A673 (cell line): Measurements from ENCODE around the gene TMEM72. TPM values are rescaled to one million over a fixed set of nuclear protein-coding genes. Genes with fewer than 3 reads are reported as not detected.

ENCODE experiments used
- BruUV-seq: library from RNA; stranded (reverse); fragments of 400-500 nt; replicated peaks from 2 replicates; lab custom pipeline; 2021; lab: Mats Ljungman, UMichigan
- CTCF ChIA-PET: fragments of 300-600 bp; sonication (Branson Sonifier 250); formaldehyde crosslinking; loops from one replicate; lab custom pipeline; 2022; ENCODE audit warnings: antibody characterized with exemption; lab: Charles Lee
- POLR2A ChIA-PET: fragments of 300-600 bp; sonication (Branson Sonifier 250); formaldehyde crosslinking; loops from one replicate; lab custom pipeline; 2022; ENCODE audit warnings: antibody characterized with exemption; ENCODE audit not compliant: low non-redundant PET; lab: Charles Lee
- DNase-seq: peaks from one replicate; pipeline ENCODE4 v3.0.0-alpha.2; 2015; ENCODE audit warnings: low spot score
- H3K27ac ChIP-seq: fragments of 200-600 bp; sonication (generic); 2 replicates; pipeline ENCODE4 v1.5.1; 2016; ENCODE audit warnings: mixed run types, low read depth, mild to moderate bottlenecking, mixed read lengths, antibody characterized with exemption, low read length; ENCODE audit not compliant: poor library complexity, severe bottlenecking
- H3K27me3 ChIP-seq: fragments of 200-600 bp; sonication (generic); replicated peaks from 2 replicates; pipeline ENCODE4 v1.6.1; 2017; ENCODE audit warnings: mixed run types, low read depth, mild to moderate bottlenecking, mixed read lengths, antibody characterized with exemption, low read length; ENCODE audit not compliant: insufficient read depth, poor library complexity
- H3K36me3 ChIP-seq: fragments of 200-600 bp; sonication (generic); 2 replicates; pipeline ENCODE4 v1.6.1; 2016; ENCODE audit warnings: mixed run types, mild to moderate bottlenecking, mixed read lengths, antibody characterized with exemption, low read length; ENCODE audit not compliant: insufficient read depth, poor library complexity, severe bottlenecking
- H3K4me1 ChIP-seq: fragments of 200-600 bp; sonication (generic); 2 replicates; pipeline ENCODE4 v1.6.1; 2017; ENCODE audit warnings: mixed run types, mild to moderate bottlenecking, mixed read lengths, antibody characterized with exemption, low read length; ENCODE audit not compliant: insufficient read depth, poor library complexity, severe bottlenecking
- H3K4me3 ChIP-seq: fragments of 200-600 bp; sonication (generic); 2 replicates; pipeline ENCODE4 v1.5.1; 2016; ENCODE audit warnings: low read depth, mixed run types, mild to moderate bottlenecking, mixed read lengths, low read length; ENCODE audit not compliant: poor library complexity, severe bottlenecking
- H3K9me3 ChIP-seq: fragments of 200-600 bp; sonication (generic); 2 replicates; pipeline ENCODE4 v1.6.1; 2016; ENCODE audit warnings: mixed run types, low read depth, mild to moderate bottlenecking, mixed read lengths, antibody characterized with exemption, low read length; ENCODE audit not compliant: poor library complexity, severe bottlenecking
- CTCF ChIP-seq: fragments of 300-800, 200-600 bp; sonication (generic); conservative IDR thresholded peaks from 2 replicates; pipeline ENCODE4 v1.5.1; 2017; ENCODE audit warnings: low read depth, mild to moderate bottlenecking, antibody characterized with exemption, low read length, moderate library complexity, mixed read lengths
- EZH2 ChIP-seq: fragments of 200-600 bp; sonication (generic); IDR thresholded peaks from 2 replicates; pipeline ENCODE4 v1.6.1; 2017; ENCODE audit warnings: borderline replicate concordance, low read depth, mild to moderate bottlenecking, mixed read lengths, antibody characterized with exemption, low read length; ENCODE audit not compliant: poor library complexity, severe bottlenecking
- intact Hi-C: fragments of 100-400 bp; cut with micrococcal nuclease; formaldehyde crosslinking; loops from one replicate; pipeline ENCODE4 v1.10.0; 2022; ENCODE audit not compliant: unreplicated experiment
- total RNA-seq: library from RNA; stranded (reverse); gene quantifications from 2 replicates; pipeline ENCODE4 v1.2.3, GENCODE V29; 2021

TMEM72 gene
- total RNA-seq, 1 experiment from 2014 or later = 0.80 TPM

- TF ChIP-seq EZH2 = no peak
- TF ChIP-seq CTCF = no peak
- H3K4me3 ChIP-seq = no peak overlapping the region
- no peaks in the 10 kb centered on the region for H3K27me3 ChIP-seq
- no peak for DNase-seq
- no peaks in the 10 kb centered on the region for H3K36me3 ChIP-seq
- ChIA-PET CTCF (no interaction called here), POLR2A (no interaction called here)
- no peaks in the 10 kb centered on the region for H3K9me3 ChIP-seq
- intact Hi-C loops = no loop called here
- H3K4me1 ChIP-seq = peaks cover 13% of the 10 kb centered on the region
- no peak overlapping the region for H3K27ac ChIP-seq
- BruUV-seq = no TSS peak
These were observed 49.5 kb downstream of the TMEM72 start for GRCh38 chr10:44960482-44961229.

DNA sequence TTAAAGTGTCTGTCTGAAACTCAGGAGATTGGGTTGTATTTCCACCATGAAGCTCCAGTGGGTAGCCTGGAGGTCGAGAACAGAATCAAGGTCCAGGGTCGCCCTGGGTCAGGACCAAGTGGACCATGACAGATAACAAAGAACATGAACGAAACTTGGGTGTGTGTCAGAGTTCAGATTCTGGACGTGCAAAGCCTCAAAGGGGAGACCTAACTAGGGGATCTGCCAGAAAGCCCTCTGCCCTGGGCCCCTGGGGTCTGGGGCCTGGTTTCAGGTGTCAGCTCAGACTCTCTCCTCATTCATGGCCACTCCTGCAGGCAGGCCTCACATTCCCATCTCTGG, 50.1 kb downstream of the TMEM72 start:
- no TSS peak for BruUV-seq
- no peaks in the 10 kb centered on the region for H3K27me3 ChIP-seq
- POLR2A ChIA-PET = interaction anchor here (0.6 kb wide), 1 partner anchor 100 kb away, joined by 3 read pairs; no protein-coding TSS in a partner anchor
- TF ChIP-seq CTCF = no peak
- TF ChIP-seq EZH2 = no peak
- intact Hi-C loops = no loop called here
- peaks cover 13% of the 10 kb centered on the region for H3K4me1 ChIP-seq
- no peak for DNase-seq
- no peak overlapping the region for H3K4me3 ChIP-seq
- H3K36me3 ChIP-seq = no peaks in the 10 kb centered on the region
- CTCF ChIA-PET = no interaction called here
- H3K9me3 ChIP-seq = no peaks in the 10 kb centered on the region
- no peak overlapping the region for H3K27ac ChIP-seq

GRCh38 chr10:44961931-44962750, 51.0 kb downstream of the TMEM72 start:
- ChIA-PET CTCF (no interaction called here), POLR2A (interaction anchor here (0.6 kb wide), 2 partner anchors 99 to 344 kb away, joined by 3 read pairs; no protein-coding TSS in a partner anchor)
- Histone ChIP-seq H3K27me3 (no peaks in the 10 kb centered on the region), H3K4me3 (no peak overlapping the region), H3K36me3 (no peaks in the 10 kb centered on the region), H3K4me1 (peaks cover 13% of the 10 kb centered on the region), H3K9me3 (no peaks in the 10 kb centered on the region), H3K27ac (no peak overlapping the region)
- BruUV-seq = no TSS peak
- no peak for TF ChIP-seq CTCF
- TF ChIP-seq EZH2 = no peak
- DNase-seq = no peak
- intact Hi-C loops = no loop called here
